ELR (cell line): ENCODE data around the gene MAPK6.
A peak's percentile ranks its signal among the peaks of the same experiment; 100 is the strongest.

Experiments used
- DNase-seq: peaks from one replicate; pipeline ENCODE4 v3.0.0-alpha.2; 2015; ENCODE audit warnings: low read depth

The MAPK6 gene

GRCh38 chr15:52010633-52011595 is 8.1 kb upstream of the MAPK6 start:
- DNase-seq: peak; percentile 93

GRCh38 chr15:52011711-52012144 is 7.3 kb upstream of the MAPK6 start:
- peak; percentile 9 for DNase-seq

DNA sequence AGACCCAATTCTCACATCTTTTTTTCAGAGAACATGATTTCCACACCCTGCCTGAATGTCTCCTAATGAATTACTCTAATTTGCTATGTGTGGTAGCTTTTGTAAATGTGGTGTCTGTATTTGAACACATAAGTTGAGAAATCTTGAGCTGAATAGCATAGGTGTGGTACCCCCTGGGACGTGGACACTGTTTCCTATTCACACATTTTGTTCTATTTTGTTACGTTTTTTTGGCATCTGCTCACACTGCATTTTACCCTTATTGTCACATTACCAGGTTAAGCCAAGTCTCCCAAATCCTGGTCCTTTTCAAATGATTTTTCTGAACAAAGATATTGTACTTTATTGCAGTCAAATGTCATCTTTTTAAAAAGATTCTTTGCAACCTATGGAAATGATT is 6.8 kb upstream of the MAPK6 start:
- DNase-seq: no peak

GRCh38 chr15:52013151-52013791 is 5.7 kb upstream of the MAPK6 start:
- DNase-seq: peak; percentile 88

DNA sequence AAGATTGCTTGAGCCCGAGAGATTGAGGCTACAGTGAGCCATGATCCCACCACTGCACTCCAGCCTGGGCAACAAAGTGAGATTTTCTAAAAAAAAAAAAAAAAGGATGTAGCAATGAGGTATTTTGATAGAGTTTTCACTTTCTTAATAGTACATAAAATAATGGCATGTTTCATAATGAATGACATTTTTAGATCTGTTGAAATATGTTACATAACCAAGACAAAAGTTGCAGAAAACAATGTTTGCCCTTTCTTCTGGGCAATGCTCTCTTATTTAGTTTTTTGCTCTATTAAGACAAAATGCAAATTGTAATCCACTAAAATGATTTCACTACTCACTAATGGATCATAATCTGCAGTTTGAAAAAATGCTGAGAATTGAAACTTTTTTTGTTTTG is 4.4 kb upstream of the MAPK6 start:
- no peak for DNase-seq

DNA sequence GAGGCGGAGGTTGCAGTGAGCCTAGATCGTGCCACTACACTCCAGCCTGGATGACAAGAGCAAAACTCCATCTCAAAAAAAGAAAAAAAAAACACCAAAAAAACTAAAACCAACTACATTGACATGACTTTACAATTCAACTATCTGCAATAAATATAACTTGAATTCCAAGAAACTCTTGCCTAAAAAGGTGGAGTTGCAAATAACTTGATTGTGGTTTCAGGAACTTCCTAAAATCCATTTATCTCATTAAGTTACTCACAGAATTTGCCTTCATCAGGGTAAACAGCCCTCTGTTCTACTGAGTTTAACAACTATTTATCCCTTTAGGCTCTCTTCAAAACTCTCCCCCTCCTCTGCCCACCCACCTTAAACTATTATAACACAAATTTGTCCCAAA is 2.7 kb upstream of the MAPK6 start:
- DNase-seq: no peak

DNA sequence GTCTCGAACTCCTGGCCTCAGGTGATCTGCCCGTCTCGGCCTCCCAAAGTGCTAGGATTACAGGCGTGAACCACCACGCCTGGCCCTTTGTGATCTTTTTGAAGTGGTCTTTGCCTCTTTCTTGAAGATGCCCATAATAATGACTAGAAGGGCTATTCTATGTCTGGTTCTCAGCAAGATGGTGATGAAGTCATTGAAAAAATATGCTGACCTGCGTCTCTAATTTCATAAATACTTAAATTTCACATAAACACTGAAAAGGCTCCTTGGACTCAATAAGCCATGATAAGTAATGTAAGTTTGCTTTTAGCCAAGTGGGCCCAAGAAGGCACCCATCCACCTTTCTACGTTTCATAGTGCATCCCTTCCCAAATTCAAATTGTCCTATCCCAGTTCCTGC is 775 bp upstream of the MAPK6 start:
- peak; percentile 60 for DNase-seq

GRCh38 chr15:52019394-52020220 is 588 bp downstream of the MAPK6 start:
- DNase-seq: peak; percentile 92

GRCh38 chr15:52020221-52021085 is 1.4 kb downstream of the MAPK6 start:
- peak; percentile 50 for DNase-seq

- peak; percentile 96 for DNase-seq
These were observed 2.2 kb downstream of the MAPK6 start for GRCh38 chr15:52021128-52021671.

DNA sequence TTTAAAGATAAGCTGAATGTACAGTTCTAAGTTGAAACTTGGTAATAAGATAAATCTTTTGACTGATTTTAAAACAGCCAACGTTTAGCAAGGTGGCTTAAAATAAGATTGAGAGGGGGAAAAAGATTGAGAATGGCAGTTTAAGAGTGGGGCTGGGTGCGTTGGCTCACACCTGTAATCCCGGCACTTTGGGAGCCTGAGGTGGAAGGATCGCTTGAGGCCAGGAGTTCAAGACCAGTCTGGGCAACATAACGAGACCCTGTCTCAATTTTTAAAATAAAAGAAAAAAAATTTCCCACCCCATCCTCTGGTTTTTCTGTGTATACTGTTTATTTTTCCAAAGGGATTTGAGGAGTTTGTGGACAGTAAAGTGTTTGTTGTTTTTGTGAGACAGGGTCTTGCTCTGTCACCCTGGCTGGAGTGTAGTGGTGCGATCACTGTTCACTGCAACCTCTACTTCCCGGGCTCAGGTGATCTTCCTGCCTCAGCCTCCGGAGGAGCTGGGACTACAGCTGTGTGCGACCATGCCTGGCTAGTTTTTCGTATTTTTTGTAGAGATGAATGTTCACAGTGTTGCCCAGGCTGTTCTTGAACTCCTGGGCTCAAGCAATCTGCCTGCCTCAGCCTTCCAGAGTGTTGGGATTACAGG is 3.0 kb downstream of the MAPK6 start:
- DNase-seq: no peak

DNA sequence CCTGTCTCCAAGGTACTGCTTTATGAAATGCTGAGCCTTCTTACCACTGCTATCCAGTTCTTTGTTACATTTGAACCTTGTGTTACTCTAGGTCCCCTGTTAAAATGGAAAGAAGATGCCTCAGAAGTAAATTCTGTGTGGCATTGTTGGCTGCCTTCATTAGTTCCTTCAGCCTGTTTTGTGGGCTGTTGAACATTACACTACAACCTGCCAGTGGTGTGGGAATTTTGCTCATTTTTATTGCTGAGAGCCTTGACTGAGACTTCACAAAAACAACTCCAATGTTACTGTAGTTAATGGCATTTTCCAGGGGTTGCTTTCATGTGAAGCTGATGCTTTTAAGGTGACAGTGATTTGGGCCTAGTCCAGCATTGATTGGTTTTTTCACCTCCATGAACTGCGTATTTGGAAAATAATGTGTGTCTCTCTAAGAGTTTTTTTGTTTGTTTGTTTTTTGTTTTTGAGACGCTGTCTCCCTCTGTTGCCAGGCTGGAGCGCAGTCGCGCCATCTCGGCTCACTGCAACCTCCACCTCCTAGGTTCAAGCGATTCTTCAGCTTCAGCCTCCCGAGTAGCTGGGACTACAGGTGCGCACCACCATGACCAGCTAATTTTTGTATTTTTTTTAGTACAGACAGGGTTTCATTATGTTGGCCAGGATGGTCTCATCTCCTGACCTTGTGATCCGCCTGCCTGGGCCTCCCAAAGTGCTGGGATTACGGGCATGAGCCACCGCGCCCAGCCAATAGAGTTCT is 4.3 kb downstream of the MAPK6 start:
- DNase-seq: no peak

GRCh38 chr15:52028431-52029093 is 9.5 kb downstream of the MAPK6 start:
- no peak for DNase-seq

DNA sequence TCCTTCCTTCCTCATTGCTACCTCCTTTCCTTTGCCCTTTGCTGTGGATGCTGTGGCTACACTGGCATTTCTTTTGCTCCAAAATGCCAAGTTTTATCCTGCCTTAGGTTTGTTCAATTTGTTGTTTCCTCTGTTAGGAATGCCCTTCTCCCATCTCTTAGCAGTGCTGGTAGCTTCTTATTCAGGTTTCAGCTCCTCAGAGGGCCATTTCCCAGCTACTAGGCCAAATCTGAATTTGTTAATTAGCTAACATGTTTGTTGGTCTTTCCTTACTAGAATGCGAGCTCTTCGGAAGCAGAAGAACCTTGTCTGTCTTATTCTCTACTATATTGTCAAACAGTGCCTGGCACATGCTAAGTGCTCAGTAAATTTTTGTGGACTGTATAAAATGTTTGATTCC is 11.0 kb downstream of the MAPK6 start:
- DNase-seq: no peak

GRCh38 chr15:52031556-52031955 is 12.5 kb downstream of the MAPK6 start:
- peak; percentile 44 for DNase-seq

DNA sequence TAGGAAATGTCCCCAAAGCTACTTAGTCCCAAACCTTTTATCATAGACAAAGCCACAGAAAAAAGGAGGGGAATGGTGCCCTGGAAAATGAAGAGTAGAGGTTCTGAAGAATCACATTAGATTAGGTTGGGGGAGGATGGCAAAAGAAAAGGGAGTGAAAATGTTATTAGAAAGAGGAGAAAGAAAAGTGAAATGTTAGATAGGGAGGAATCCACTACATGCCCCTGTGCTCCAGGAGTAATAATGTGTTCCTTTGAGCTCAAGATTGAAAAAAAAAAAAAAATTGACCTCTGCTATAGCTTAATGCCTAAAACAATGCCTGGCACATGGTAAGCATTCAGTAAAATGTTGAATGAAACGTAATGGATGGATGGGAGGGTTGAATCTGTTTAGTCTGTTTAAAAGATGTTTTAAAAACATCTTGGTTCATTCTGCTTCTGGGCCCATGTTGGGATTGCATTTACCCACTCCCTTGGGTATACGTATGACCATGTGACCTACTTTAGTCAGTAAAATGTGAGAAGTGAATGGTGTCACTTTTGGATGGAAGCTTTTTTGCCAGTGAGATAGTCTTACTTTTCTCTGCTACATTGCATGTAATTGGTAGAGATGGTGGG is 19.0 kb downstream of the MAPK6 start:
- no peak for DNase-seq

DNA sequence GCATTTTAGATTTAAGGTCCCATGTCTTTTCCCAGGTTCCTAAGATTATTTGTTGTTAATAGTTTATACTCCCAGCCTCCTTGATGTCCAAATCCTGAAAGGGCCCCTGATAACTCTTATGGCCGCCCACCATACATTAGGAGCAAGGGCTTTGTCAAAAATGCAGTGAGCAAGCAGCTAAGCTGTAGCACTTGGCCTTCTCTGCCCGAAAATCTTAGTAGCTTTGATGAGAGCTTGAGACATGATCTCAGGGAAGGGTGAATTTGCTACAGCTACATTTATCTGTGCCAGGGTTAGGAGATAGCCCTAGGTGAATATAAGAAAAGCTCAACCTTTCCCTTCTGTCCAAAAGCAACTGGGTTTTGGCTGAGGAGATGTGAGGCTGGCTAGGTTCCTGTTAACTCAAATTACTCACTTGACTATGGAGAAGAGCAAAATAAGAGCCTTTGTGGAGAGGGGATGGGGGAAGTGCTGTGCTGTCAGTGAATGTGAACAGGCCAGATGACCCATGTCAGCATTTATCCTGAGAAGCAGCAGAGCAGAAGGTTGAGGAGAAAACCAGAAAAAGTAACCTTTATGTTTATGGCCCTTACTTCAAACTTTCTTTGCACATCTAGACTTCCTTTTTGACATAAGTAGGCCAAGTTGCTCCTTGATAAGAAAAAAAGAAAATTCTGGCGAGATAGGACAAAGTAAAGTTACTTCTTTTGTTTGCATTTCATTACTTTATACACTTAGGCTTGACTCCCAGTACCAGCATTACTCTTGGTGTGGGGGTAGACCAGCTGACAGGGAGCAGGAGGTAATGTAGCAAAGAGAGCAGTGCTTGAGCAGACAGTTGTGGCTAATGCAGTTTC is 21.1 kb downstream of the MAPK6 start:
- no peak for DNase-seq
